Muscle of arm (tissue), 14 donors: ENCODE data around the gene SPARCL1. TPM values are rescaled to one million over a fixed set of nuclear protein-coding genes. Genes with fewer than 3 reads are reported as not detected.
A peak's percentile ranks its signal among the peaks of the same experiment; 100 is the strongest.
"Not testable (repeated sequence)": the region's sequence is repeated elsewhere in the genome, so short reads cannot be mapped to it uniquely, and the experiment has no call there.

Experiments used
- DNase-seq: peaks from one replicate; pipeline ENCODE4 v3.0.0-alpha.2; 2013
- long read RNA-seq, 11 donors: transcript quantifications; one replicate each; lab custom pipeline, GENCODE V29; 2026
- polyA plus RNA-seq, 12 donors: library from polyadenylated mRNA; unstranded; fragments of 120-200 nt; gene quantifications; one replicate each; pipeline ENCODE4 v1.2.1, GENCODE V29; 2013; ENCODE audit not compliant: insufficient read length in 12 of 12

The SPARCL1 gene
- 100 to 1,000 TPM in 11 of 12 donors, not detected in 1; 216 to 375 (median 286) TPM for polyA plus RNA-seq
- long read RNA-seq, donor 1, transcript SPARCL1-201 (11 exons, 2,906 nt): major isoform, 15 of 197 reads
- long read RNA-seq, donor 1, partial matches to known transcripts: 179 of 197 reads
- long read RNA-seq, donor 1, other reads (novel, unspliced or antisense): 0 of 197 reads
- long read RNA-seq, donor 2, transcript SPARCL1-201 (11 exons, 2,906 nt): major isoform, 32 of 247 reads
- long read RNA-seq, donor 2, partial matches to known transcripts: 210 of 247 reads
- long read RNA-seq, donor 2, other reads (novel, unspliced or antisense): 0 of 247 reads
- long read RNA-seq, donor 3, transcript SPARCL1-201 (11 exons, 2,906 nt): major isoform, 7 of 125 reads
- long read RNA-seq, donor 3, partial matches to known transcripts: 117 of 125 reads
- long read RNA-seq, donor 3, other reads (novel, unspliced or antisense): 0 of 125 reads
- long read RNA-seq, donor 4, transcript SPARCL1-201 (11 exons, 2,906 nt): major isoform, 6 of 113 reads
- long read RNA-seq, donor 4, partial matches to known transcripts: 107 of 113 reads
- long read RNA-seq, donor 4, other reads (novel, unspliced or antisense): 0 of 113 reads
- long read RNA-seq, donor 5, transcript SPARCL1-201 (11 exons, 2,906 nt): major isoform, 42 of 241 reads
- long read RNA-seq, donor 5, partial matches to known transcripts: 197 of 241 reads
- long read RNA-seq, donor 5, other reads (novel, unspliced or antisense): 0 of 241 reads
- long read RNA-seq, donor 6, transcript SPARCL1-201 (11 exons, 2,906 nt): major isoform, 13 of 174 reads
- long read RNA-seq, donor 6, partial matches to known transcripts: 158 of 174 reads
- long read RNA-seq, donor 6, other reads (novel, unspliced or antisense): 0 of 174 reads
- long read RNA-seq, donor 7, transcript SPARCL1-201 (11 exons, 2,906 nt): major isoform, 16 of 136 reads
- long read RNA-seq, donor 7, partial matches to known transcripts: 120 of 136 reads
- long read RNA-seq, donor 7, other reads (novel, unspliced or antisense): 0 of 136 reads
- long read RNA-seq, donor 8, transcript SPARCL1-201 (11 exons, 2,906 nt): major isoform, 27 of 206 reads
- long read RNA-seq, donor 8, partial matches to known transcripts: 175 of 206 reads
- long read RNA-seq, donor 8, other reads (novel, unspliced or antisense): 0 of 206 reads
- long read RNA-seq, donor 9, transcript SPARCL1-201 (11 exons, 2,906 nt): major isoform, 6 of 167 reads
- long read RNA-seq, donor 9, partial matches to known transcripts: 156 of 167 reads
- long read RNA-seq, donor 9, other reads (novel, unspliced or antisense): 0 of 167 reads
- long read RNA-seq, donor 10, transcript SPARCL1-201 (11 exons, 2,906 nt): major isoform, 30 of 158 reads
- long read RNA-seq, donor 10, partial matches to known transcripts: 126 of 158 reads
- long read RNA-seq, donor 10, other reads (novel, unspliced or antisense): 0 of 158 reads
- long read RNA-seq, donor 11, transcript SPARCL1-201 (11 exons, 2,906 nt): major isoform, 48 of 369 reads
- long read RNA-seq, donor 11, partial matches to known transcripts: 319 of 369 reads
- long read RNA-seq, donor 11, other reads (novel, unspliced or antisense): 0 of 369 reads

DNA sequence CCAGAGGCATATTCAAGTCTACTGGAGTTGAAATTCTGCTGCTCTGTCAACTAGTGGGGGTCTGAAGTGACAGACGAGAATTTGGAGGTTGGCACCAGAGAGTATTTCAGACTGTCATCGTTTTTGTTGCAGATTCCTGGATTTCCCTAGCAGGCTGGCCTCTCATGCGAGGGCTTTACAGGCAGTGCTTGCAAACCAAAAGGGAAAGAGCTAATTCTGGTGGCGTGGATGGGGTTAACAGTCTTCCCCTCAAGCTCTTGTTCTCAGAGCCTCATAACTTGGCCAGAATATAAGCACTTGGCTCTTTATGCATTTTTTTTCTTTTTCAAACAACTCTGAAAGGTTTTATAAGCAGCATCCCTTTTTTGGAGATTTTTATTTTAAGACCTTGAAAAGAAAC, at the start of gene SPARCL1:
Gene SPARCL1 (minus strand): TSS at position 190 of the 400 bp plus-strand sequence. CDS start 29,802 bp downstream, outside the sequence.
- DNase-seq: peak; percentile 90

DNA sequence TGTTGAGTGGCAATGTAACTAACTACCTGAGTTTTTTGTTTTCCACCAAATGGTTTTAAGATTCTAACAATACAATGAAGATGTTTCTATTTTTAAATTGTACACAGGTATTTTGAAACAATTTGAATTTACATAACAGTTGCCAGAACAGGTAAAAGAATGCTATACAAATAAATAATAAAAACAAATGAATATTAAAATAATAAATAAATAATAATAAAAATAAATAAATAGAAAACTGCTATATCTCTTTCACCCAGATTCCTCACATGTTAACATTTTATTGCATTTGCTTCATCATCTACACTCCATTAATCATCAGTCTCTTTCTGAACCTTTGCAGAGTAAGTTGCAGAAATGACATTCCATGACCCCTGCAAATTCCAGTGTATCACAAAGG, 46.8 kb upstream of the SPARCL1 start:
- DNase-seq: no peak

DNA sequence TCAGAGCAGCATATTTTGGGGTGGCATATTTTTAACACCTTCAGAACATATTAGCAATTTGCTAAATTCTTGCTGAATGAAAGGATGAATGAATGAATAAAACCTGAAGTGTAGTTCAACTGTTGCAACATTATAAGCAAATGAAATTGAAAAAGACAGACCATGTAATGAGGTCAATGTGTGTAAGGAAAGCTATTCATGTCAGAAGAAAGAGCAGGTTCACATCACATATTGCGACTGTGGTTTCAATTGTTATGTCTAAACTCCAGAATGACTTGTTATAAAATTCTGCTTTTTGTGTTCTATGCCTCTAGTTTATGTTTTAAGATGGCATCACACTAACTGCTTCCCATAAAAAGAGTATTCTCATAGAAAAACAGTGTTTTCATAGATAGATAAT, 46.2 kb upstream of the SPARCL1 start:
- no peak for DNase-seq

DNA sequence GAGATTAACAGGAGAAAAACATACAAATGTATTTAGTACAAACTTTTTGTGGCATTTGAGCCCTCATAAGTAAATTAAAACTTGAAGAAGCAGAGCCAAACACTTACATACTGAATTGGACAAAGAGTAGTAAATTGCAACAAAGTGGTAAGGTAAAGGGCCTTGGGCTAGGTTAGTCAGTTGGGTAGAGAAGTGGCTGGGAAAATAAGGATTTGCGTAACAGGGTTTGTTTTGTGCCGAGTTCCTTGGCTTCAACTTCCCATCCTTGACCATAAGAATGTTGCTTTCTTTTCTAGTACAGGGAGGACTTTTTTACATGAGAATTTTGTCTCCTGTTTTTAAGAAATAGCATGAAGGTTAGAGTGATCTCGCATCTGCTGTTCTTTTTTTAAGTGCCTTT, 45.8 kb upstream of the SPARCL1 start:
- no peak for DNase-seq

DNA sequence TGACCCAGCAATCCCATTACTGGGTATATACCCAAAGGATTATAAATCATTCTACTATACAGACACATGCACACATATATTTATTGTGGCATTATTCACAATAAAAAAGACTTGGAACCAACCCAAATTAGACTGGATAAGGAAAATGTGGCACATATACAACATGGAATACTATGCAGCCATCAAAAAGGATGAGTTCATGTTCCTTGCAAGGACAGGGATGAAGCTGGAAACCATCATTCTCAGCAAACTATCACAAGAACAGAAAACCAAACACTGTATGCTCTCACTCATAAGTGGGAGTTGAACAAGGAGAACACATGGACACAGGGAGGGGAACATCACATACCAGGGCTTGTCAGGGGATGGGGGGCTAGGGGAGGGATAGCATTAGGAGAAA, 45.2 kb upstream of the SPARCL1 start:
- not testable (repeated sequence) for DNase-seq

- no peak for DNase-seq
Observed at GRCh38 chr4:87570290-87570805, 41.2 kb upstream of the SPARCL1 start.

GRCh38 chr4:87567191-87567590, 38.0 kb upstream of the SPARCL1 start:
- no peak for DNase-seq

GRCh38 chr4:87566276-87566675, 37.1 kb upstream of the SPARCL1 start:
- no peak for DNase-seq

- DNase-seq: no peak
Observed at GRCh38 chr4:87565746-87566145, 36.6 kb upstream of the SPARCL1 start.

GRCh38 chr4:87560802-87561201, 31.6 kb upstream of the SPARCL1 start:
- no peak for DNase-seq

DNA sequence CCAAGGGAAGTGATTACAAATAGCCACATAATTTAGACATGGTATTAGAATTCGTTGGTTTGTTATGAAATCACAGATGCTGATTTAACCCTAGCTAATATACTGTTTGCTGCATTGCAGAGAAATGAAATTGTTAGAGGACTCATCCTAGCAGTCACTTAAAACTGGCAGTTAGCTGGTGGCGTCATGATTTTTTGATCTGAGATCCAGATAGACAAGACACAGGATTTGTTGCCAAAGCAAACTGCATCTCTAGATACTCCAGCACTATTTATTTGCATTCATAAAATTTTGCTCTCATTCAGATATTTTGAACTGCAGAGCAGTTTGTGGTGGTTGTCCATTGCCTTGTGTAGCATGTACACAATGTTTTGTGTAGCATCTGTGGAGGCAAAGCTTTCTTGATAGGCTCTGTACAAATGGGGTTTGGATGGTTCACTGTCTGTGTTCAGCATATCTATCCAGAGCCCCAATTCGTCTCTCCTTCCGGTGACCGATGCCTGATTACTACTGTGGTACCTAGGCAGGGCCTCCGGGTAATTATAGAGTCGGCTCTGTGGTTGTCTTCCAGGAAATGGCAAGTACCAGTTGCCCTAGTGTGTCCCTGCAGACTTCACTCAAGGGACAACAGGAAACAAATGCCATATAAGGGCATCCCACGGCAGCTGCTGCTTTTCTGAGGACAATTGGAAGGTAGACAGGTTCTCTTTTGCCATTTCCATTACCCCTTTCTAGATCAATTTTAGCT, 30.1 kb upstream of the SPARCL1 start:
- no peak for DNase-seq

DNA sequence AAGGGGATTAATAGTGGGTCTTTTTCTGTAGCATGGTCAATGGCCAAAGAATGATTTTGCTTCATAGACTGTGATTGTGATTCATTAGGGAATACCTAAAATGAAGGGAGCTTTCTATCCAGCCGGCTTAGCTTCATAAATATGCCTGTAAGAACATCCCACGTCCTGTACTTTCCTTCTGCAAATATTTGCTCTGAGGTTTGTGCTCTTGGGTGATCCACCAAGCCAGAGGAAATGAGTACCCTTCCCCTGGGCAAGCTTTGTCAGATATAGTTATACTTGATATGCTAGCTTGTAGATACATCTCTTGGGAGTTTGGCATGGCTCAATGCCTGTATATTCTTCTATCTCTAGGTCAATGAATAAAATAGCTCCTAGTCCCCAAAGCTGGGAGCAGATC, 28.2 kb upstream of the SPARCL1 start:
- no peak for DNase-seq

DNA sequence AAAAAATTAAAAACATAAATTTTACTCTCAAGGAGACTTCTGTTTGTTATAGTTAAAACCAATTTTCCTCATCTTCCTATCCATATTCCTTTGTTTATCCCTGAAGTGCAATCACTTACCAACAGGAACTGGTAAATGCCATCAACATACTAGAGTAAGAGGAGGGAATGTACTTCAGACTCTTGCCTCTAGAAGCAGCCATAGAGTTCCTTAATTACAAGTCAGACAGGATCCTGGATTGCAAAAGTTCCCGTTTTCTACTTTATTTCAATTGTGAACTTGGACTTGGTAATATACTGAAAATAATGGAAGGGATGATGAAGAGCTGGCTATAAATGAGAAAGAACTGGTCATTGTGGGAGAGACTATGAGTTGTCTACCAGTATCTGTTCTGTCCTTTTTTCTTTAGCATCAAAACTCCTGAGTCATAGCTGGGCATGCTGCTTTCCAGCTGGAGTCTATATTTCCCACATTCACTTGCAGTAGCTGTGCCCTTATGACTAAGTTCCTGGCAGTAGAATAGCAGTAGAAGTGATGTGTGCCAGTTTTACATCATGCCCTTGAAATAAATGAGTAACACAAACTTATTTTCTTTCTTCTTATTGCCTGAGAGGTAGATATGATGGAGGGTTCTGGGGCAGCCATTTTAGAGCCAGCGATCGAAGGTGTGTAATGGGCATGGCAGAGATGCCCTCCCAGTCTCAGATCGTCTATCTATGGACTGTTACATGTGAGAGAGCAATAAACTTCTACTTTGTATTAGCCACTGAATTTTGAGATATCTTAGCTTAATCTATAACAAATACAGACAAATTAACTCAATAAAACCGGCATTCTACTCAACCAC, 26.8 kb upstream of the SPARCL1 start:
- no peak for DNase-seq

GRCh38 chr4:87553182-87553581, 24.0 kb upstream of the SPARCL1 start:
- DNase-seq: no peak

GRCh38 chr4:87551361-87551760, 22.2 kb upstream of the SPARCL1 start:
- DNase-seq: no peak

GRCh38 chr4:87547016-87547708, 18.0 kb upstream of the SPARCL1 start:
- no peak for DNase-seq

DNA sequence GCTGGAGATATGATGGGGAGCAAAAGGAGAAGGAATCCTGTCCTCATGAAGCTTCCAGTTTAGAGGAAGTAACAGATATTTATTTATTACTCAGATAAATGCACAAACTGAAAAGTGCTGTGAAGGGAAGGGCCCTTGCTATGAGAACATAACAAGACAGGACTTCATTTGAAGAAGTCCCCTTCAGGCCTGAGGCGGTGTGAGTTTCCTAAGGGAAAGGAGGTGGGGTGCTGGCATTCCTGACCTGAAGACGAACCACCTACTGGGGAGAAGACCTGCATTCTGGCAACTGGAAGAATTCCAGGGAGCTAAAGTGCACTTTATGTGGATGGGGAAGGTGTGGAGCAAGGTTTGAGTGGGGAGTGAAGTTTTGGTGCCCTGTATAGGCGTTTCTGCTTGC, 15.9 kb upstream of the SPARCL1 start:
- no peak for DNase-seq

DNA sequence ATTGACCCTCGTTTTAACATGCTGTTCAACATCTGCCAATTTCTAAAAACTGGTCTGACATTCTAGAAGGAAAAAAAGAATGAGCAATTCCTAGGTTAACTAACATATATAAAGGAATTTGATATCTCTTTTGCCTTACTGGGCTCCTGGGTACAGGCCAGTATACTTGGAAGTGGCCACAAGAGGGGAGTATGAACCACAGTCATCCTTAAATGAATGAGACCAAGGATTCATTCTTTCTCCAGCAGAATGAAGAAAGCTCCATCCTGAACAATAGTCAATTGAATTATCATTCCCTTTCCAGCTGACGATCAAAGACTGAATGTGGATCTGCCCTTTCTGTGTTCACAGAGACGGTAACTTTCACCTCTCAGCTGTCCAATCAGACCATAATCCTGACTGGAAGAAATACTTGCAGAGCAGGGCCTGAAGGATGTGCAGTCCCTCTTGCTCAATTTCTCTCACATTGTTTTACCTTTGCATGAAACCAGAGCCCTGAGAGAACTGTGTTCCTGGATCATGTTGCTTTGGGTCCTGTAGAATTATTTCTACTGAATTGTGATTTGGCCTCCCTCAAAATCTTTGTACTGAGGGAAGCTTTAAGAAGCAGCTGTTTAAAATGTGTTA, 14.8 kb upstream of the SPARCL1 start:
- DNase-seq: no peak
